Measurements from ENCODE around the gene CPEB4.

DNA sequence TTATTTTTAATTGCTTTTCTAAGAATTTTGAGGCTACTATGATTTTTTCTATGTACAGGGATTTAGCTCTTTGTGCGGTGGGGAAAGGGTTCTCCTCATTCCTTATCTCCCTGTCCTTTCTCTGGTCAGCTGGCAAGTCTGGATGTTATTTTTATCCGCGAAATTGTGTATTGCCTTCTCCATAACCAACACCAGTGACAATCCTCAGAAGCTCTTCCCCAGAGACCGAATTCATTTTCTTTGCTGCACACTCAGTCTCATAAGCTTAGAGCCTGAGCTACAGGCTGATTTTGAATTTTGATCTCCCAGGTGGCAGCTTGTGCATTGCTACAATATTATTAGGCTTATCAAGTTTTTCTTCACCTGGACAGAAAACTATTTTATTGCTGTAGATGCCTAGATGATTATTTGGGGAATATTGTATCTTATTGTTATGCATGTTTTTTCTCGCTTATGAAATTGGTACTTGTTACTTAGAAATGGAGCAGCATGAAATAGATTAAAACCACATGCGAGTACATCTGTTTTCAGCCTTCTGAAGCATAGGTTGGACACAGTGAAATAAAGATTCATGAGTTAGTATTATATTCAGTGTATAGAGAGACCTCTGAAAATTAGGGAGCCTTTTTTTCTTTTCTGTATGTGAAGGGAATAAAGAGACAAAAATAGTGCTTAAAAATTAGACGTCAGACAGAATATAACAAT is 27.3 kb downstream of the CPEB4 start:
- TF ChIP-seq, protein P1, sequence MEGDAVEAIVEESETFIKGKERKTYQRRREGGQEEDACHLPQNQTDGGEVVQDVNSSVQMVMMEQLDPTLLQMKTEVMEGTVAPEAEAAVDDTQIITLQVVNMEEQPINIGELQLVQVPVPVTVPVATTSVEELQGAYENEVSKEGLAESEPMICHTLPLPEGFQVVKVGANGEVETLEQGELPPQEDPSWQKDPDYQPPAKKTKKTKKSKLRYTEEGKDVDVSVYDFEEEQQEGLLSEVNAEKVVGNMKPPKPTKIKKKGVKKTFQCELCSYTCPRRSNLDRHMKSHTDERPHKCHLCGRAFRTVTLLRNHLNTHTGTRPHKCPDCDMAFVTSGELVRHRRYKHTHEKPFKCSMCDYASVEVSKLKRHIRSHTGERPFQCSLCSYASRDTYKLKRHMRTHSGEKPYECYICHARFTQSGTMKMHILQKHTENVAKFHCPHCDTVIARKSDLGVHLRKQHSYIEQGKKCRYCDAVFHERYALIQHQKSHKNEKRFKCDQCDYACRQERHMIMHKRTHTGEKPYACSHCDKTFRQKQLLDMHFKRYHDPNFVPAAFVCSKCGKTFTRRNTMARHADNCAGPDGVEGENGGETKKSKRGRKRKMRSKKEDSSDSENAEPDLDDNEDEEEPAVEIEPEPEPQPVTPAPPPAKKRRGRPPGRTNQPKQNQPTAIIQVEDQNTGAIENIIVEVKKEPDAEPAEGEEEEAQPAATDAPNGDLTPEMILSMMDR (IDR thresholded peaks at IDR 0.05; ENCODE audit: low read depth, low read length), result no peak
- TF ChIP-seq EZH2phosphoT487 (IDR thresholded peaks at IDR 0.05; ENCODE audit: low read depth), result no peak

Measured in OCI-LY3 (cell line).